H9 (cell line): Measurements from ENCODE around the gene TPPP2. TPM values are rescaled to one million over a fixed set of nuclear protein-coding genes. Genes with fewer than 3 reads are reported as not detected.

Experiments
- DNase-seq: peaks from one replicate; pipeline ENCODE4 v3.0.0-alpha.2; 2017
- H2AFZ ChIP-seq: one replicate; pipeline ENCODE4 v1.6.1; 2013; ENCODE audit warnings: mild to moderate bottlenecking, low read length, control low read depth, moderate library complexity
- H2AK5ac ChIP-seq: 2 replicates; pipeline ENCODE4 v1.6.1; 2013; ENCODE audit warnings: low read length, control low read depth, mixed read lengths; ENCODE audit not compliant: insufficient read length
- H2BK120ac ChIP-seq: one replicate; pipeline ENCODE4 v1.6.1; 2013; ENCODE audit warnings: low read depth, mild to moderate bottlenecking, low read length, control low read depth, inconsistent platforms; ENCODE audit not compliant: poor library complexity, severe bottlenecking
- H2BK12ac ChIP-seq: 2 replicates; pipeline ENCODE4 v1.6.1; 2013; ENCODE audit warnings: low read length, control low read depth, mixed read lengths, low read depth; ENCODE audit not compliant: insufficient read length
- H2BK15ac ChIP-seq: 2 replicates; pipeline ENCODE4 v1.6.1; 2013; ENCODE audit warnings: low read depth, low read length, control low read depth
- H2BK20ac ChIP-seq: one replicate; pipeline ENCODE4 v1.6.1; 2013; ENCODE audit warnings: low read depth, mild to moderate bottlenecking, low read length, control low read depth, inconsistent platforms; ENCODE audit not compliant: poor library complexity, severe bottlenecking
- H2BK5ac ChIP-seq: 2 replicates; pipeline ENCODE4 v1.6.1; 2013; ENCODE audit warnings: low read length, control low read depth, mixed read lengths; ENCODE audit not compliant: insufficient read length
- H3K14ac ChIP-seq: 2 replicates; pipeline ENCODE4 v1.6.1; 2013; ENCODE audit warnings: low read length, control low read depth; ENCODE audit not compliant: insufficient read depth
- H3K18ac ChIP-seq: 2 replicates; pipeline ENCODE4 v1.6.1; 2013; ENCODE audit warnings: low read depth, mild to moderate bottlenecking, mixed read lengths, low read length, control low read depth; ENCODE audit not compliant: insufficient read length
- H3K23ac ChIP-seq: 2 replicates; pipeline ENCODE4 v1.6.1; 2013; ENCODE audit warnings: low read length, control low read depth, mixed read lengths, low read depth; ENCODE audit not compliant: insufficient read length
- H3K23me2 ChIP-seq: 2 replicates; pipeline ENCODE4 v1.6.1; 2013; ENCODE audit warnings: low read depth, mild to moderate bottlenecking, mixed read lengths, low read length, control low read depth; ENCODE audit not compliant: insufficient read length, poor library complexity, severe bottlenecking
- H3K27ac ChIP-seq: 2 replicates; pipeline ENCODE4 v1.5.1; 2013; ENCODE audit warnings: low read length, control low read depth, mixed read lengths, low read depth; ENCODE audit not compliant: insufficient read length
- H3K27me3 ChIP-seq: 2 replicates; pipeline ENCODE4 v1.6.1; 2013; ENCODE audit warnings: low read length, control low read depth, inconsistent platforms; ENCODE audit not compliant: insufficient read depth
- H3K4ac ChIP-seq: 2 replicates; pipeline ENCODE4 v1.6.1; 2013; ENCODE audit warnings: low read depth, mild to moderate bottlenecking, control low read depth, inconsistent platforms, low read length, moderate library complexity
- H3K4me1 ChIP-seq: 2 replicates; pipeline ENCODE4 v1.6.1; 2013; ENCODE audit warnings: low read length, control low read depth, inconsistent platforms; ENCODE audit not compliant: insufficient read depth
- H3K4me2 ChIP-seq: 2 replicates; pipeline ENCODE4 v1.6.1; 2013; ENCODE audit warnings: low read length, control low read depth, mixed read lengths; ENCODE audit not compliant: insufficient read length, insufficient read depth
- H3K56ac ChIP-seq: 2 replicates; pipeline ENCODE4 v1.6.1; 2013; ENCODE audit warnings: low read depth, mild to moderate bottlenecking, mixed read lengths, low read length, control low read depth; ENCODE audit not compliant: insufficient read length
- H3K79me1 ChIP-seq: 2 replicates; pipeline ENCODE4 v1.6.1; 2013; ENCODE audit warnings: low read depth, mild to moderate bottlenecking, moderate library complexity, low read length, control low read depth, inconsistent platforms; ENCODE audit not compliant: insufficient read depth, poor library complexity, severe bottlenecking
- H3K79me2 ChIP-seq: 2 replicates; pipeline ENCODE4 v1.6.1; 2013; ENCODE audit warnings: low read length, control low read depth, inconsistent platforms; ENCODE audit not compliant: insufficient read depth
- H3K9ac ChIP-seq: 2 replicates; pipeline ENCODE4 v1.6.1; 2013; ENCODE audit warnings: low read length, control low read depth, mixed read lengths; ENCODE audit not compliant: insufficient read length; ENCODE audit errors: extremely low read depth
- H3K9me3 ChIP-seq: one replicate; pipeline ENCODE4 v1.6.1; 2013; ENCODE audit warnings: low read depth, low read length, inconsistent platforms; ENCODE audit not compliant: control insufficient read depth
- H3T11ph ChIP-seq: one replicate; pipeline ENCODE4 v1.6.1; 2013; ENCODE audit warnings: mild to moderate bottlenecking, low read length, control low read depth, inconsistent platforms
- H4K20me1 ChIP-seq: one replicate; pipeline ENCODE4 v1.6.1; 2013; ENCODE audit not compliant: control insufficient read depth, insufficient read length, insufficient read depth
- H4K5ac ChIP-seq: 2 replicates; pipeline ENCODE4 v1.6.1; 2013; ENCODE audit warnings: low read depth, mild to moderate bottlenecking, mixed read lengths, low read length, control low read depth; ENCODE audit not compliant: insufficient read length
- H4K8ac ChIP-seq: replicated peaks from 2 replicates; pipeline ENCODE4 v1.6.1; 2013; ENCODE audit warnings: low read length, control low read depth, mixed read lengths, low read depth; ENCODE audit not compliant: insufficient read length
- H4K91ac ChIP-seq: 2 replicates; pipeline ENCODE4 v1.6.1; 2013; ENCODE audit warnings: low read depth, mild to moderate bottlenecking, moderate library complexity, mixed read lengths, low read length, control low read depth; ENCODE audit not compliant: insufficient read length
- H3K27ac Mint-ChIP-seq, 3 experiments: 2 replicates in 2 of 3; 3 replicates in 1 of 3; pipeline ENCODE4 v1.8.0; 2020 to 2021; ENCODE audit warnings: mixed read lengths in 3 of 3, mild to moderate bottlenecking in 1 of 3, moderate library complexity in 1 of 3
- H3K27me3 Mint-ChIP-seq: 2 replicates; pipeline ENCODE4 v1.8.0; 2021; ENCODE audit warnings: low read depth, mild to moderate bottlenecking, moderate library complexity, mixed read lengths
- H3K36me3 Mint-ChIP-seq, 3 experiments: 2 replicates in 2 of 3; 3 replicates in 1 of 3; pipeline ENCODE4 v1.8.0; 2020 to 2021; ENCODE audit warnings: low read depth in 3 of 3, mixed read lengths in 3 of 3; ENCODE audit not compliant: insufficient read depth in 1 of 3
- H3K4me1 Mint-ChIP-seq, 2 experiments: 2 replicates each; pipeline ENCODE4 v1.8.0; 2020; ENCODE audit warnings: mixed read lengths in 2 of 2
- H3K4me3 Mint-ChIP-seq, 2 experiments: 2 replicates in 1 of 2; 3 replicates in 1 of 2; pipeline ENCODE4 v1.8.0; 2020 to 2021; ENCODE audit warnings: mild to moderate bottlenecking in 2 of 2, mixed read lengths in 2 of 2, moderate library complexity in 1 of 2
- H3K9me3 Mint-ChIP-seq, 2 experiments: 2 replicates in 1 of 2; 3 replicates in 1 of 2; pipeline ENCODE4 v1.8.0; 2020; ENCODE audit warnings: mild to moderate bottlenecking in 2 of 2, mixed read lengths in 2 of 2, moderate library complexity in 1 of 2
- CTCF ChIP-seq: fragments of 200-600 bp; sonication (generic); conservative IDR thresholded peaks from 3 replicates; pipeline ENCODE4 v1.8.0; 2021; ENCODE audit warnings: antibody characterized with exemption, mild to moderate bottlenecking
- WGBS: extraction: QIAGEN DNeasy Blood & Tissue Kit; methylation state at CpG from one replicate; pipeline ENCODE4 v1.1.7; 2013; ENCODE audit warnings: missing lambda C conversion rate, low lambda C conversion rate, mixed read lengths; ENCODE audit not compliant: insufficient read length; ENCODE audit errors: extremely low coverage; 5-methylcytosine and 5-hydroxymethylcytosine counted together
- total RNA-seq: library from RNA; stranded (reverse); gene quantifications from 2 replicates; pipeline ENCODE4 v1.2.1, GENCODE V29; 2021

The TPPP2 gene
- total RNA-seq, 1 experiment from 2014 or later = not detected

GRCh38 chr14:21060614-21061346 is 30.8 kb downstream of the TPPP2 start:
- no peak overlapping the region for H3K4me2 ChIP-seq

More at GRCh38 chr14:21060614-21061346, 30.8 kb downstream of the TPPP2 start:
- Histone ChIP-seq H3K23me2 (no peaks in the 10 kb centered on the region), H2BK15ac (no peak overlapping the region), H3T11ph (no peak overlapping the region), H2BK5ac (no peak overlapping the region), H2BK12ac (no peak overlapping the region), H3K9ac (no peak overlapping the region), H2AK5ac (no peak overlapping the region), H3K56ac (no peak overlapping the region), H3K9me3 (no peaks in the 10 kb centered on the region), H4K8ac (no peak overlapping the region), H3K18ac (no peak overlapping the region), H3K27me3 (no peaks in the 10 kb centered on the region), H4K5ac (no peak overlapping the region), H2BK120ac (no peak overlapping the region), H3K14ac (no peak overlapping the region), H3K4me1 (no peaks in the 10 kb centered on the region; the same call in 1 of the 2 replicates), H4K20me1 (no peaks in the 10 kb centered on the region), H2AFZ (no peak overlapping the region), H3K4ac (no peak overlapping the region), H3K23ac (no peak overlapping the region), H3K79me2 (no peaks in the 10 kb centered on the region), H4K91ac (no peak overlapping the region), H3K27ac (no peak overlapping the region), H2BK20ac (no peak overlapping the region), H3K79me1 (no peaks in the 10 kb centered on the region)
- no CpG with 5 or more reads among the region's 13 CpGs for WGBS
- H3K36me3 Mint-ChIP-seq = no peaks in the 10 kb centered on the region
- TF ChIP-seq CTCF = no peak
- no peak for DNase-seq
- no peak overlapping the region for H3K4me3 Mint-ChIP-seq
- H3K27ac Mint-ChIP-seq = no peak overlapping the region
- no peaks in the 10 kb centered on the region for H3K9me3 Mint-ChIP-seq
- peaks cover 10 to 11% of the 10 kb centered on the region in 2 experiments for H3K4me1 Mint-ChIP-seq
- peaks cover 5% of the 10 kb centered on the region for H3K27me3 Mint-ChIP-seq
